ENCODE measurements around the gene EEF1AKMT1. TPM values are rescaled to one million over a fixed set of nuclear protein-coding genes. Genes with fewer than 3 reads are reported as not detected.

The EEF1AKMT1 gene
- total and polyA plus RNA-seq, 4 donors = 4.2 to 11.2 (median 4.9) TPM

DNA sequence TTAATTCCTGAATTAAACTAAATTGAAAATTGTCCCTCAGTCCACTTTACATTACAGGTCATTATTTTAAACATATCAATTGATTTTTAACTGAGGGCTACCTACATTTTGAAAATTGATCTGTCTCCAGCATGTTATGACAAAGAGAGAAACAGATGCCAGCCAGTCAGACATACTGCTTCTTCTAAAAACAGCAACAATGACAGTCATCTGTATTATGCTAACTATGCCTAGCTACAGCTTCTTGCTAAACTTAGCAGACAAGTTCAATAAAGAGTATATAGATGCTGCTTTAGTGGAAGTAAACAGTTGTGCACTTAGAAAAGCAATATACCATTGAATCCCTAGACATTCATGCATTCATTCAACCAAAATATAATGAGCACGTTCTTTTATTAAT, 48.6 kb upstream of the EEF1AKMT1 start:
- Histone ChIP-seq H3K9ac (ENCODE audit: low read depth in 1 of 2, low read length in 2 of 2) (no peak overlapping the region), H3K4me3 (ENCODE audit: low read depth in 1 of 3, low read length in 3 of 3) (no peak overlapping the region), H3K9me3 (ENCODE audit: control insufficient read depth in 4 of 4, low read length in 3 of 4) (no peaks in the 10 kb centered on the region), H3K27ac (ENCODE audit: low read depth in 1 of 2, low read length in 2 of 2) (no peak overlapping the region), H3K27me3 (ENCODE audit: control insufficient read depth in 4 of 4, insufficient read depth in 4 of 4, low read length in 3 of 4) (no peaks in the 10 kb centered on the region), H3K4me1 (ENCODE audit: control insufficient read depth in 4 of 4, insufficient read depth in 4 of 4, low read length in 3 of 4) (no peaks in the 10 kb centered on the region), H3K36me3 (ENCODE audit: control insufficient read depth in 4 of 4, insufficient read depth in 3 of 4, low read depth in 1 of 4, low read length in 3 of 4) (peaks cover 0 to 7% (median 0%) of the 10 kb centered on the region in 4 donors)
- DNase-seq (ENCODE audit: low spot score) = no peak
- 99% methylated on average over 1 of the region's 1 CpG for WGBS
- TF ChIP-seq FOXA1 (IDR thresholded peaks at IDR 0.05) (no peak), RAD21 (IDR thresholded peaks at IDR 0.05) (no peak), GABPA (IDR thresholded peaks at IDR 0.05 in 1 of 2, conservative IDR thresholded peaks at IDR 0.05 in 1 of 2) (no peak), SP1 (IDR thresholded peaks at IDR 0.05) (no peak), RXRA (IDR thresholded peaks at IDR 0.05) (no peak), TAF1 (conservative IDR thresholded peaks at IDR 0.05) (no peak), JUND (IDR thresholded peaks at IDR 0.05) (no peak), ZBTB33 (IDR thresholded peaks at IDR 0.05) (no peak), NR2F2 (IDR thresholded peaks at IDR 0.05) (no peak), HNF4A (conservative IDR thresholded peaks at IDR 0.05) (no peak), REST (IDR thresholded peaks at IDR 0.05) (no peak), CTCF (IDR thresholded peaks at IDR 0.05; ENCODE audit: low read depth, low read length, missing input control) (no peak), ATF3 (IDR thresholded peaks at IDR 0.05) (no peak), FOXA2 (IDR thresholded peaks at IDR 0.05) (no peak), HNF4G (IDR thresholded peaks at IDR 0.05) (no peak), EGR1 (IDR thresholded peaks at IDR 0.05; ENCODE audit: low read depth in 2 of 2) (no peak)

DNA sequence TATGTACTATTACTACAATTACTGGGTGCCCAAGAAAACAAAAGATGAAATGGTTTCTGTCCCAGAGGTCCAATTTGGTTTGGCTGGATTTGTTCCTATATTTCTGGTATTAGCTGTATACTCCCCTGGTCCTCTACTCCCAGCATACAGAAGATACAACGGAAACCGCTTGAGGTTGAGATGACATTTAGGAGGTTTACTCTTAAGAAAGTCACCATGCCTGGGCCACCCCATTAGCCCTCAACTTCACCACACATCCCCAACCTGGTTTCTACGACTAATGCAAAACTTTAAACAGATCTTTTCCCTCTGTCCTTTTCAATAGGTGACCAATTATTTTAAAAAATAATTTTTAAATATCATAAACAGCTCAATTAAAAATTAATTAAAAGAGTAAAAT, 46.0 kb upstream of the EEF1AKMT1 start:
- Histone ChIP-seq H3K4me1 (ENCODE audit: control insufficient read depth in 4 of 4, insufficient read depth in 4 of 4, low read length in 3 of 4) (no peaks in the 10 kb centered on the region), H3K4me3 (ENCODE audit: low read depth in 1 of 3, low read length in 3 of 3) (no peak overlapping the region), H3K27ac (ENCODE audit: low read depth in 1 of 2, low read length in 2 of 2) (no peak overlapping the region), H3K27me3 (ENCODE audit: control insufficient read depth in 4 of 4, insufficient read depth in 4 of 4, low read length in 3 of 4) (no peaks in the 10 kb centered on the region), H3K9me3 (ENCODE audit: control insufficient read depth in 4 of 4, low read length in 3 of 4) (no peaks in the 10 kb centered on the region), H3K9ac (ENCODE audit: low read depth in 1 of 2, low read length in 2 of 2) (no peak overlapping the region), H3K36me3 (ENCODE audit: control insufficient read depth in 4 of 4, insufficient read depth in 3 of 4, low read depth in 1 of 4, low read length in 3 of 4) (peaks cover 0 to 7% (median 0%) of the 10 kb centered on the region in 4 donors)
- over 99% methylated on average over 3 of the region's 3 CpGs for WGBS
- DNase-seq (ENCODE audit: low spot score) = no peak
- TF ChIP-seq HNF4G (IDR thresholded peaks at IDR 0.05) (no peak), MAX (IDR thresholded peaks at IDR 0.05) (no peak), NR2F2 (IDR thresholded peaks at IDR 0.05) (no peak), SP1 (IDR thresholded peaks at IDR 0.05) (no peak), RXRA (IDR thresholded peaks at IDR 0.05) (no peak), FOXA2 (IDR thresholded peaks at IDR 0.05) (no peak), HNF4A (conservative IDR thresholded peaks at IDR 0.05) (no peak), CTCF (IDR thresholded peaks at IDR 0.05; ENCODE audit: low read depth, low read length, missing input control) (no peak), ZBTB33 (IDR thresholded peaks at IDR 0.05) (no peak), ATF3 (IDR thresholded peaks at IDR 0.05) (no peak), EGR1 (IDR thresholded peaks at IDR 0.05; ENCODE audit: low read depth in 2 of 2) (no peak), FOXA1 (IDR thresholded peaks at IDR 0.05) (no peak)

Data from liver (tissue), 9 donors.